ENCODE data around the gene LDB3.
"Not testable (repeated sequence)": the region's sequence is repeated elsewhere in the genome, so short reads cannot be mapped to it uniquely, and the experiment has no call there.

The LDB3 gene

DNA sequence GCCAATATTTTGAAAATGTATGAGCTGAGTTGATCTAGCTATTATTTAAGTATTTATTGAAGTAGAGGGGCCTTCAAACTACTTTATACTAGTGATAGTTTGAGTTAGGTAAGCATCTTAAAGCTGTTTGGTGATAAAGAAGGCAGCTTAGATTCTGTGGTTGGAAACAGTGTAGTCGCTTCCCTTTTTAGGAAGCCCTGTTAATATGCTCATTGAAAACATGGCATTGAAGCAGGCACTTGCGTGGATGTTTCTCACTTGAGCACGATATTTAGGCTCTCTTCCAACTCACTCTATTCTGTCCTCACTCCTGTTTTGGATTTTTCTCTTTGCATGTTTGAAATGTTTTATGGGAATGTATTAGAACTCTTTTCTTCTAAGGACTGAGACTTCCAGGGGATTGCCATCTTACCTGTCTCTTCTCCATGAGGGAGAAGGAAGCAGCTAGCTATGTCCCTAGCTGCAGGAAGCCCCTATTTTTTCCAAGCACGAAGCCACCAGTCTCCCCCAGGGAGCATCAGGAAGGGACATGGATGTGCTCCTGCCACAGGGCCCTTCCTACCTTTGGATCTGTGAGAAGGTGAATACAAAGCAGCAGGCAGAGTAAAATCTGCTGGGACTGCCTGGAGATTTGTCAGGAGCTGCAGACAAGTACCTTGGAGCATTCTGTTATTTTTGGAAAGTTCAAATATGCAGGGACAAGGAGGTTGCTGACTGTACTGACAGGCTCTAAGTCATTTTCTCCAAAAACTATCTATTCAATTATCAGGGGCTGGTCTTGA is 66.1 kb downstream of the LDB3 start:
- no peak for DNase-seq

DNA sequence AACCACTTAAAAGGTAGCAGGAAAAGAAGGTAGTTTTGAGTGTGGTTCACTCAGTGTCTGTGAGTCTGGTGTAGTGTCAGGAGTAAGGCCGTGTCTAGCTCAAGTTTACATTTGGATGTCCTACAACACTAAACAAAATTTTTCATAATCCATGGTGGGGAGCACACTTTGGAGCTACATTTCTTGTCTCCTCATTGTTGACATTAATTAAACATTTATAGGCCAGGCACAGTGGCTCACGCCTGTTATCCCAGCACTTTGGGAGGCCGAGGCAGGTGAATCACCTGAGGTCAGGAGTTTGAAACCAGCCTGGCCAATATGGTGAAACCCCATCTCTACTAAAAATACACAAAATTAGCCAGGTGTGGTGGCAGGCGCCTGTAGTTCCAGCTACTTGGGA is 67.0 kb downstream of the LDB3 start:
- DNase-seq, result not testable (repeated sequence)

DNA sequence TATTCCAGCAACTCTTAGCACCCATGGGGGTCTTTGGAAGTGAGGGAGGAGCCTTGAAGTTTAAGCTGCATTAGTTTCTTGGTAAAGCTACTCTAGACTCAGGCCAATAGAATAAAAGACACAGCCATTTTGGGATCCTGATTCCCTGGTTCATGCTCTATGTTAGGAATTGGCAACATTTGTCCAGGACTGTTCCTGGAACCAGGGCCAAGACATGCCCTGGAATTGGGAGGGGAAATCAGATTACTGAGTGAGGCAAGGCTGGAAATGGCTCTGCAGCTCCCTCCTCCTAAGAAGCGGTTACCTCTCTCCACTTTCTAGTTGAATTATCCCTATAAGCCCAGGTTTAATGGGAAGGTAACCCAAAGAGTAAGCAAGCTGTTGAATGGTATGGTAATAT is 73.9 kb downstream of the LDB3 start:
- no peak for DNase-seq

DNA sequence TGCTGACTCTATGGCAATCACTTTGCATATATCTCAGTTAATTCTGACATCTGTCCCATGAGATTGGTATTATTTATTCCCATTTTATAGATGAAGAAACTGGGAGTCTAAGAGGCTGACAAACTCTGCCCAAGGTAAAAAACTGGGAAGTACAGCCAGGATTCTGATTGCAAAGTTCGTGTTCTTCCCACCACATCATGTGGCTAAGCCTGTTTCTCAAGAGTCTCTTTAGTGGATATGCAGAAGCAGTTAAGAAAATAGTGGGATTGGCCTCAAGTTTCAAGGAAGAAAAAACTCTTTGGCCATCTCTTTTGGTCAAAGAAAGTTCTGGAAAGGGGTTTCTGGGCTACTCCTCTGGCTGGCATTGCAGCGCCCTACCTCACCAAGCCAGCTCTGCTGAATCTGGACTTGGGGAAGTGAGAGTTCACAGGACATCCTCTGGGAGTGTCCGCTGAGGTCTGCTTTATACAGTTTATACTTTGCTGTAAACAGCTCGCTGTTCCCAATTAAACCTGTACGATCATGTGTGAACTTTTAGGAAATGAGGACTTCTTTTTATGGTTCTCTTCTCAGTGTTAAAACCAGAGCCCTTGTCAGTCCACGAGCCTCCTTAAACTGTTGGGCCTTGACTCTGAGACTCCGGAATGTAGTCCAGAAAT is 75.9 kb downstream of the LDB3 start:
- DNase-seq, result no peak

DNA sequence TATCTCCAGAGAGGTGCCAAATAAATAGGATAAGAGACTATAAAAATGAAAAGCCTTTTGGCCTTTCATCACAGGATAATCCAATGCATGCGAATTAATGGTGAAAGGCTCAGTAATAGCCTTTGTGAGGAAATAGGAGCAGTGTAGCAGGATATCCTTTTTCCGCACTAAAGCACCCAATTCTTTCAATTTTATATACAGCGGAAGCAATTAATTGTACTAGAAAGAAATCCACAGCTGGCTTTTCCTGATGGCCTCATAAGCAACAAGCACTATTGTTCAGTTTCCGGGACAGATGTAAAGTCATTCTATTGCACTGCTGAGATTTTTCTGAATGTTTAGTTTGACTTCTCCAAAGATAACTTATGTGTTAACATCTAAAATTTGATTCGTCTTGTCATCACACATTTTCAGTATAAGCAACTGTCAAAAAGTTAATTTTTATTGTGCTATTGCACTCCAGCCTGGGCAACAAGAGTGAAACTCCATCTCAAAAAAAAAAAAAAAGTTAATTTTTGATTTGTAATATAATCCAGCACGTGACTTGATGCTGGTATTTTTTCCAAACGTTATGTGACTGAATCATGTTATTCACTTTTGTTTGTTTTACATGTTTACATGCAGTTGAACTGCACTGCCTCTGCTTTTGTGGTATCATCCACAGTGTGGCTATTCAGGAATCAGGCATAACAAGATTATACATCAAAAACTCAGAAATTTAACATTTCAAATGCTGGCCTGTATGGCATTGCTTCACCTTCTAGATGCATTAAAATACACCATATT is 79.7 kb downstream of the LDB3 start:
- no peak for DNase-seq

DNA sequence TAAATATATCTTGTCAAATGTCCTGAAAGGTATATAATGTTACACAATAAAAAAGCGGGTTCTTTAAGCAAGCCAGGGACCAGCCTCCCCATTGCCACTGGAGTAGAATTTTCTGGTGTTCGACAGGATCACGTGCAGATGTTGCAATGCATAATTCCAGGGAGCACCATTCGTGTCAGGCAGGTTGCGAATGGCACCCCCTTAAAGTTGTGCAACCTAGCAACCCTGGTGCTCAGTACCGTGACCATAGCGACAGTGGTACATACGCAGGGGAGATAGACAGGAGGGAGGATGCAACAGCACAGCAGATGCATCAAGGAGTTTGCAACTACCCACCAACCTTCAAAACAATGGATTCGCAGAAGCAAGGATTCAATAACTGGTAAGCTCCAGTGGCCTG is 81.5 kb downstream of the LDB3 start:
- DNase-seq, result no peak

DNA sequence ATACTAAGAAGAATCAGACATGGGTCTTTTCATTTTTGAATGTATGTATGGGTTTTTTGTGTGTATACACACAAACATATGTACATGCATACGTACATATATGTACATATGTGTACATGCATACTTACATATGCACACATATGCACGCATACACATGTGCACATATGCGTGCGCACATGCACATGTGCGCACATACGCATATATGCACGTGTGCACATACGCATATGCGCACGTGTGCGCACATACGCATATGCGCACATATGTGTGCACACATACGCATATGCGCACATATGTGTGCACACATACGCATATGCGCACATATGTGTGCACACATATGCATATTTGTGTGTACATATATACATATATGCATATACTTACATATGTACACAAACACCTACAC is 83.2 kb downstream of the LDB3 start:
- no peak for DNase-seq

DNA sequence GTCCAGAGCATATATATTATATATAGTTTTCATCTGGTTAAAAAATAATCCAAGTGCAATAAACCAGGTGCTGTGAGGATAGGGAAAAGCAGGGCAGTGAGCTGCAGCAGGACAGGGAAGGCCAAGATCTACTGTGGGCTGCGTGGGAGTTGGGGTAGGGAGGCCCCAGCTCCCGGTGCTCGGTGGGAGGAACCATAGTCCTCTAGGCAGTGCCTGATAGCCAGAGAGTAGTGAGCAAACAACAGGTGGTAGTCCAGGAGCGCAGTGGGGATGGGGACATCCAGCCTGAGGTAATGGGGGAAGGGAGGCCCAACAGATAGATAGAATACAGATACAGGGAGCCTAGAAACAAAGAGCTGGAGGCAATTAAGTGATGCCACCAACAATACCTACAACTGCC is 84.0 kb downstream of the LDB3 start:
- DNase-seq, result no peak

DNA sequence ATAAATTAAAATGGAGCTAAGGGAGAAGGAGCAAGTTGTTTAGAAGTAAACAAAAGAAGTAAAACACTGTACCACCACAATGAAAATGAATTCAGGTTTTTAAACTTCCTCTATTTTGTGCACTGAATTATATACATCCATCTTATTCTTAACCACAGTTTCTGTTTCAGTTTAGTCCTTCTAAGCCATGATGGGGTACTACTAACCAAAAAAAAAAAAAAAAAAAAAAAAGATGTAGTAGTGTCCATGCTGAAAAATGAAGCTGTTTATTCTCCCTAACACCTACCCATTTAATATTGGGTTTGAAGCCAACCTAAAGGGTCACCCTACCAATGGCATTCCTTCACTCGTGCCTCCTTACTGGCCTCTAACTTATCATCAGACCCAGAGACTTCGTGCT is 84.7 kb downstream of the LDB3 start:
- DNase-seq, result no peak

DNA sequence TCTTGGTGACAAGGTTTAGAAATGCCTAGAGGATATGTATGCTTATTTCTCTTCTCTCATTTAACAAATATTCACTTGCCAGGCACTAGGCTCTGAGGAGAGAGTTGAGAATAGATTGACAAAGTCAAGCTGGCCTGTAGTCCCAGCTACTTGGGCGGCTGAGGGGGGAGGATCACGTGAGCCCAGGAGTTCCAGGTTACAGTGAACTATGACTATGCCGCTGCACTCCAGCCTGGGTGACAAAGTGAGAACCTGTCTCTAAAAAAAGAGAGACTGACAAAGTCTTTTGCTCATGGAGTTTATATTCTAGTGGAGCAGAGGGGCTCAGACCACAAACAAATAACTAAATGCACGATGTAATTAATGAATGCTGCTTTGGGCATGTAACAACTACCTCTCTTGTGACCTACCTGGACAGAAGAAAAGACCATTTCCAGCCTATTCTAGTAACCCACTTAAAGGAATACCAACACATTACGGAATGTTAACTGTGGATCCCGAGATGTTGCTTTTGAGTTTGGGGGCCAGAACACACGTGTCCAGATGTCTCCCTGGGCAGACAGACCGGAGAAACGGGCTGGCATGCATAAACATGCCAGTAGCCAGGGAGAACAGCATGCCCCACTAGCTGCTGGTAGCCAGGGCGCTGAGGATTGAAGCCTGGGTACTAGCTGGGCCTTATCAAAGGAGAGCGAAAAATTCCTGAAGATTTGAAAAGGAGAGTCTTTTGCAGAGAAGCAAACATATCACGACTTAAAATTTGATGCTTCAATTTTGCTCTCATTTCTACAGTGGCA is 85.5 kb downstream of the LDB3 start:
- DNase-seq, result no peak

DNA sequence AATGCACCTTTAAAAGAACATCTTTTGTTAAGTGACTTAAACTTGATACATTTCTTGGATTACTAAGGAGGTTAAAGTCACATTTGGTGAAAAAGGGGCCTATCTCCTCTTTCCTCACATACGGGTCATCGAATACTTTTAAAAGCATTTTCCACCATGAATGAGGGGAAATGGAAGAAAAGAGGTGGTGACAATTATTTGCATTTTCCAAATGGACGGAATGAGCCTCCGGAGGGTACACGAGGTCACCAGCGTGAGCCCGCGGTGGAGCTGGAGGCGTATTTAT is 87.1 kb downstream of the LDB3 start:
- peak; percentile 15 for DNase-seq

DNA sequence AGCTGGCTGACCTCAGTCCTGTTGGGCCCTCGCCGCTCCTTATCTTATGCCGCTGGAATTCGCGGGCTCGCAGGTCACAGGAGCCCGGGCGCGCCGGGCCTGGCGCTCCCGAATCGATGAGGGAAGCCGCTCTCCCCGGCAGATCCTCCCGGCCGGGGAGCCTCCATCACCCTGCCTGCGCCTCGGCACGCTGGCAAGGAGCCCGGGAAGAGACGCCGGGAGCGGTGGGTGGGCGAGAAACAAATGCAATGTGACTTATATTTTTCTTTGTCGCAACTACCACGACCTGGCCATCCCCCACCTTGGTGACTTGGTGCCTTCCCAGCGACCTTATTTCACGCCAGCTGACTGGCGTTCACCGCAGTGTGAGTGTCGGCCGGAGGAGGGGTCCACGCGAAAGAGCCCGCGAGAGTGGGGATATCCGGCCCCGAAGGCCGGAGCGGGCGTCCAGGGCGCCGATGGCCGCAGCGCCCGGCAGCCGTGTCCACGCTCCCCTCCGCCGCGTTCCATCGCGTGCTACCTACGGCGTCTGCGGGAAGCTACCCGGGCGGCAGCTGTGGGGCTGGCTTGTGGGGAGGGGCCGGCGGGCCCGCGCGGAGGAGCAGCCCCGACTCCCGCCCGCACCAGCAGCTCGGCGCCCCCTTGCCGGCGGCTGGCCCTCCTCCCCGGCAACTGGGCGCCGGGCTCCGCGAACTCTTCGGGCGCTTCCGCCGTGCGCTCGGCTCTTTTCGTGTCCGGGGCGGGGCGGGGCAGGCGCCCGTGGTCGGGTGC is 87.6 kb downstream of the LDB3 start:
- peak; percentile 88 for DNase-seq

DNA sequence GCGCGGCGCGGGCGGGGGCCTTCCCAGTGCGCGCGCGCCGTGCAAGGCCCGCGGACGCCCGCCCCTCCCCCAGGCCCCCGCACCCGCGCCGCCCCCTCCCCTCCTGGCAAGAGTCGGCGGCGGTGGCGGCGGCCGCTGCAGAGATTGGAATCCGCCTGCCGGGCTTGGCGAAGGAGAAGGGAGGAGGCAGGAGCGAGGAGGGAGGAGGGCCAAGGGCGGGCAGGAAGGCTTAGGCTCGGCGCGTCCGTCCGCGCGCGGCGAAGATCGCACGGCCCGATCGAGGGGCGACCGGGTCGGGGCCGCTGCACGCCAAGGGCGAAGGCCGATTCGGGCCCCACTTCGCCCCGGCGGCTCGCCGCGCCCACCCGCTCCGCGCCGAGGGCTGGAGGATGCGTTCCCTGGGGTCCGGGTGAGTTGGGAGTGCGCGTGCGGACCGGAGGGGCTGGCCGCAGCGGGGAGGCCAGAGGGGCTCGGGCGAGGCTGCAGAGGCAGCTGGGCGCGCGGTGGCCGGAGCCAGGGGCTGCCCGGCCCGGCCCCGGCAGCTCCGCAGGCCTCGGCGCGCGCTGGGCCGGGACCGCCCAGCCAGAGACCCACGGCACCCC is 88.3 kb downstream of the LDB3 start, which contains the start of gene BMPR1A:
Gene BMPR1A, plus strand, starts transcription at position 109 of the 602 bp plus-strand sequence. CDS start 119,400 bp downstream, outside the sequence.
- no peak for DNase-seq

DNA sequence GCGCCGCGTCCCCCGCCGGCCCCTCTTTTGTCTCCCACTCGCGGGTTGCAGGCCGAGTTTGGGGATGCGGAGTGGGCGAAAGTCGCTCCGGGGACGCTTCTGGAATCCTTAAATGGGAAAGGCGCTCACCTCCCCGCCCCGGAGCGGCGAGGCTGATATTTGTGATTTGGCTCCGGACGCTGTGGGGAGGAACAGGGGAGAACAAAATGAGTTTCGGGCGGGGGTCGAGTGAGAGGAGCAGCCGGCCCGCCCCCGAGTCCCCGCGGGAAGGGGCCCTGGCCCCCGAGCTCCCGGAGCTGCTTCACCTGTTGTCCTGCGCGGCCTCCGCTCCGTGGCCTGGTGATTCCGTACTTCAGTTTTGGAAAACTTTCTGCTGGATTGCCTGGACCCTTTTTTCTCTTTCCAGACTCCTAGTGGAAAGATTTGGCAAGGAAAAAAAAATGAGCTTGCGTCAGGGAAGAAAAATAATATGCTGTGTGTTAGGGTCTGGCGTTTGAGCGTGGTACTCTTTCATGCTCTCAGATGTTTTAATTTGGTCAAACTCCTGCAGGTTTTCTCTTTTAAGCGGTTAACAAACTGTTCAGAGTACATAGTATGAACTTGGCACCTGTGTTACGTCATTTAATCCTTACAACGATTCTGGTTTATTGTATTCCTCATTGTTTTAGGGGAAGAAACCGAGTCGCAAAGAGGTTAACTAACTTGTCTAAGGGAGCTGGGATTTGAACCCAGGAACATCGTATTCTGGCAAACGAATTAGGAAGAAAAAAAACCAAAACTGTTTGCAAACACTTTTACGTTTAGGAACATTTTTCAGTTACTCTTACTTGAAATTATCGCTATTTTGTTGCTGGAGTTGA is 89.0 kb downstream of the LDB3 start:
- DNase-seq, result peak; percentile 2

DNA sequence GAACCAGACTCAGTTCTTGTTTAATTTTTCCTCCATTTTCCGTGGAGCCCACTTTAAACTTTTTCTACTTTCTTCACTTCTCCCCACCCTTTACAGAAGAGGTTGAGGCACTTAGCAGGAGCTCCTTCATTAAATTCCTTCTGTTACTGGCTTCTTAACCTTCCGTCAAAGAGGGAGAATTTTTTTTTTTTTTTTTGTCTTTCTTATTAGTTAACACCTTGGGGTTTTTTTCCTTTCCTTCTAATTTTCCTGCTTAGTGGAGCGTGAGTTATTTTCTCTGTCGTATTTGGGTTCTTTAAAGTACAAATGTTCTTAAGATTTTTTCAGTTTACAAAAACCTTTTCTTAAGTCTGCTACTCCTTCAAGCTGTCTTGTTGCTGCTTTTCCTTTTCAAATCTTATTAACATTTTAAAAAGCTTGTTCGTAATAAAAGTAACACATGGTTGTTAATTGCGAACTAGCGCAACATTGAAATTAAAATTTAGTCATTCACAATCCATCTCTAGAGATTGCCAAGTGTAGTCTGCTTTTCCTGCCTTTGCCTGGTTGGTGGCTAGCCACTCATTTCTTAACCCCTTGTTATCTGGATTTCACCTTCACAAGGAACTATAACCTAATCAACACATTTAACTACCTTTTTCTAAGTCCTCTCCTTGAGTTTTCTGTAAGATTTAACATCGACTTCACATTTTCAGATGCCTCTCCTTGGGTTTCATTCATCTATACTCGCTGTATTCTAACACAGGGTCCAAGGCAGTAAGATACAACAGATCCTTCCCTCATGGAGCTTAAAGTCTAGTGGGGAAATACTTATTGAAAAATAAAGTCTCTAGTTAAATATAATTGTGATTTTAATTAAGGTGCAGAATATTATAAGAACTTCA is 90.1 kb downstream of the LDB3 start:
- peak; percentile 12 for DNase-seq

DNA sequence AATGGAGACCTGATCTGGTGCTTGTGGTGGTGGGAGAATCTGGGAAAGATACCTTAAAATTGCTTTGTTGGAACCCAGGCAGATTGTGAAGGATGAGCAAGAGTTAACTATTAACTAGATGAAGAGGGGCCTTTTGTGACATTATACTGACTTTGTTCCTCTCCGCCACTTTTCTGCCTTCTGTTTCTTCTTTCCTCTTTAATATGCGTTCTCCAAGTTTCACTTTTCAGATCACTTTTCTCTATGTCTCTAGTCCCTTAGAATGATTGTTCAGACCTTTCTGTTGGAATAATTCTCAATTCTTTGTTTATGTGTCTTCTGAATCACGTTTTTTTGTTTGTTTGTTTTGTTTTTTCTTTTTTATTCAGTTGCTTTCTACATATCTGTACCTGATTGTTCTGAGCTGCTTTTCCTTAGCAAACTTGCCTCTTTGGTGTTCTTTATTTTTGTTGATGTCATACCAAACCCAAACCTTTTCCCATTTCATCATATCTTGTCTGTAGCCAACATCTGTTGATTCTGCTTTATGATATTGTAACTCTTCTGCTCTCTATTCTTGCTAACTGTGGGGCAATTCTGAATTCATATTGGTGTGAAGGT is 90.9 kb downstream of the LDB3 start:
- no peak for DNase-seq

DNA sequence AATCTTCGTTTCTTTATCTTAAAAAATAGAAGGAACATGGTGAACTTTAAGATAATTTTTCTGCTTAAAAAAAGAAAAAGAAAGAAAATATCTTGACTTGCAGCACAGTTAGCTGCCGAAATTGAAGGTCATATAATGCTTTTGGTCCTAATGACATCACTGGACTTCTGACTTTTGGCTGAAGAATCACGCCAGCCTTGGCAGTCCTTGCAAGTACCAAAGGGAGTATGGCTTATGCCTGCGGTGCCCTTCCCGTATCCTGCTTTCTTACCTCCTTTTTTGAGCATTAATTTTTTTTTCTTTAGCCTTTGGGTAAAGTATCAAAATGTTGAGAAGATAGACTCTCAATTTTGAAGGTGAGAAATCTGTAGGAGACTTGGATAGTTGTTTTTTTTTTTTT is 95.1 kb downstream of the LDB3 start:
- no peak for DNase-seq

DNA sequence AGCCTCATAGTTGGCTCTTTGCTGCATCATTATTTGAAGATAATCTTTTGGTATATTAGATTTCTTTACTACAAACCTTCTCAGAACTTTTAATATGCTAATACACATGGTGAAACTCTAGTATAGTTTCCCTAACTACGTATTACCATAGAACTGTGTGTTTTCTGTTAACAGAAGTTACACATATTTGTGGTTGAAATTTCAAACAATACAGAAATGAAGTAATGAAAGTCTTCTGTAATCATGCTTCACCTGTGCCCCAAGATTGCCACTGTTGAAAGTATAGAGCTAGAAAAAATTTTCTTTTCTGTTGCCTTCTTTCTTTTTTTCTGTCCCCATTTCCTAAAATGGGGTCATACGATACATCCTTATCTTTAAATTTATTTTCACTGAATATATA is 97.2 kb downstream of the LDB3 start:
- no peak for DNase-seq

DNA sequence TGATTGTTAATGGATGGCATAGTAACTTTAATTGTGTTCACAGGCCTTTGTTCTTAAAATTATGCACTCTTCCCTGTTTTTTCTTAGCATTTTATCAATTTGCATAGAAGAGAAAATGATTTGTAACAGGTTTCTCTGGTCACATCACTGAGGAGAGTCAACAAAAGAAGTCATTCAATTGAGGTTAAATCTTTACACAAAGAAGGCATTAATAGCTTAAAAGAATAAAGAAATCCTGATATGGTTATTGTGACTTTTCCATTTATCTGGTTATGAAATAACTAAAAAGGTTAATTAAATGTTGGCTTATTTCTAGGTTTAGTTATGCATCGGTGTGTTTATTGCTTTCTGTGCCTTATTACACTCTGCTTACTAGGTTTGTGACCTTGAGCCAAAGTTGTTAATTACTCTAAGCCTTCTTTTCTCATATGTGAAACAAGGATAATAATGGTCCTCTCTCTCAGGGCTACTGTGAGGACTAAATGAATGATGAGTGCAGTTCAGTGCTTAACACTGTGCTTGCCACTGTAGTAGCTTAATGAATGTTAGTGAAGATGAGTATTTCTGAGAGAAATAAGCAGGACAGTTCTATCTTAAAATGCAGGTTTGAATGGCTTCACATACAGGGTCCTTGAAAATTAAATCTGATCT is 100.2 kb downstream of the LDB3 start:
- DNase-seq, result no peak

Measured in activated CD4-positive, alpha-beta T cell treated with anti-CD3 and anti-CD28 coated beads, Interleukin-2, amount 50 U/mL, for 16 hours (primary cell).